Kidney (tissue), 22 donors: Measurements from ENCODE around the gene BAHD1. TPM values are rescaled to one million over a fixed set of nuclear protein-coding genes. Genes with fewer than 3 reads are reported as not detected.
A peak's percentile ranks its signal among the peaks of the same experiment; 100 is the strongest.

Experiments used
- DNase-seq, 5 donors: peaks; one replicate each; pipeline ENCODE4 v3.0.0-alpha.2; 2013 to 2020
- FAIRE-seq: peaks from 2 replicates; lab custom pipeline; 2012; peaks lifted over from hg19 to GRCh38; lab: Jason Lieb, UNC
- H3K27ac ChIP-seq, 2 donors: one replicate each; pipeline ENCODE4 v1.7.0; 2013; ENCODE audit warnings: low read depth in 2 of 2, low read length in 2 of 2, inconsistent platforms in 1 of 2
- H3K27me3 ChIP-seq: one replicate; pipeline ENCODE4 v1.7.1; 2013; ENCODE audit warnings: low read length, inconsistent platforms; ENCODE audit not compliant: control insufficient read depth, insufficient read depth
- H3K36me3 ChIP-seq, 3 donors: one replicate each; pipeline versions ENCODE4 v1.7.0 to v1.7.1; 2013; ENCODE audit warnings: low read length in 3 of 3, control low read depth in 1 of 3, inconsistent platforms in 1 of 3; ENCODE audit not compliant: insufficient read depth in 3 of 3, control insufficient read depth in 2 of 3
- H3K4me1 ChIP-seq, 3 donors: one replicate each; pipeline versions ENCODE4 v1.7.0 to v1.7.1; 2013; ENCODE audit warnings: low read length in 3 of 3, inconsistent platforms in 1 of 3, low read depth in 1 of 3; ENCODE audit not compliant: control insufficient read depth in 2 of 3, insufficient read depth in 2 of 3
- H3K4me3 ChIP-seq, 3 donors: one replicate each; pipeline versions ENCODE4 v1.7.0 to v1.8.1; 2013; ENCODE audit warnings: low read length in 3 of 3, control low read depth in 1 of 3, inconsistent platforms in 1 of 3
- H3K9ac ChIP-seq, 3 donors: one replicate each; pipeline versions ENCODE4 v1.7.0 to v1.7.1; 2013; ENCODE audit warnings: low read length in 3 of 3, control low read depth in 1 of 3, inconsistent platforms in 1 of 3
- H3K9me3 ChIP-seq, 3 donors: one replicate each; pipeline versions ENCODE4 v1.7.0 to v1.7.1; 2013; ENCODE audit warnings: low read length in 3 of 3, control low read depth in 1 of 3, inconsistent platforms in 1 of 3; ENCODE audit not compliant: control insufficient read depth in 2 of 3, insufficient read depth in 1 of 3
- CTCF ChIP-seq: IDR thresholded peaks from 3 replicates; pipeline ENCODE4 v1.5.1; 2012; ENCODE audit warnings: mild to moderate bottlenecking, moderate library complexity, borderline replicate concordance; ENCODE audit not compliant: insufficient read depth; ENCODE audit errors: extremely low read depth
- intact Hi-C: fragments of 100-400 bp; cut with DNase I; formaldehyde crosslinking; loops from one replicate; pipeline ENCODE4 v1.11.1; 2022
- long read RNA-seq, 10 donors: library from polyadenylated mRNA in 1 of 10; unstranded in 1 of 10; transcript quantifications; one replicate each; pipeline ENCODE4 v2.0.0 and lab custom pipeline, GENCODE V29; 2021 to 2026
- polyA plus RNA-seq: library from polyadenylated mRNA; stranded (reverse); fragments of 350-450 nt; fragmentation: Illumina TruSeq; extraction: RNeasy Lipid Tissue Mini Kit (QIAGEN cat#74804); gene quantifications from one replicate; pipeline ENCODE4 v1.2.3, GENCODE V29; 2014; ENCODE audit warnings: low read depth, low replicate concordance; ENCODE audit not compliant: insufficient read depth
- total RNA-seq: library from RNA; stranded (reverse); fragmentation: NEBNext Ultra II Directional; extraction: Animal tissue kit (Norgen Biotek cat#: 25700); gene quantifications from one replicate; pipeline ENCODE4 v1.2.1, GENCODE V29; 2021
- donor health status: control.
- donor health status: control.
- donor health status: control.
- donor health status: control.
- donor health status: control.
- donor health status: DM: yes; HTN: yes; CAD: no.
- donor health status: Normal renal cell carcinoma (clear cell type).

The BAHD1 gene
- total RNA-seq (28.4 TPM), polyA plus RNA-seq (13.3 TPM)
- long read RNA-seq, donor 1, partial matches to known transcripts = 0 of 1 reads
- long read RNA-seq, donor 1, other reads (novel, unspliced or antisense) = 0 of 1 reads
- long read RNA-seq, donor 2, partial matches to known transcripts = 12 of 12 reads
- long read RNA-seq, donor 2, other reads (novel, unspliced or antisense) = 0 of 12 reads
- long read RNA-seq, donor 3, full-length matches to known transcripts = 3 of 3 reads
- long read RNA-seq, donor 3, partial matches to known transcripts = 0 of 3 reads
- long read RNA-seq, donor 3, other reads (novel, unspliced or antisense) = 0 of 3 reads
- long read RNA-seq, donor 4, full-length matches to known transcripts = 2 of 14 reads
- long read RNA-seq, donor 4, partial matches to known transcripts = 12 of 14 reads
- long read RNA-seq, donor 4, other reads (novel, unspliced or antisense) = 0 of 14 reads
- long read RNA-seq, donor 5 = 0 reads
- long read RNA-seq, donor 6 = 0 reads
- long read RNA-seq, donor 7, full-length matches to known transcripts = 2 of 15 reads
- long read RNA-seq, donor 7, partial matches to known transcripts = 5 of 15 reads
- long read RNA-seq, donor 7, other reads (novel, unspliced or antisense) = 8 of 15 reads
- long read RNA-seq, donor 8, partial matches to known transcripts = 11 of 11 reads
- long read RNA-seq, donor 8, other reads (novel, unspliced or antisense) = 0 of 11 reads
- long read RNA-seq, donor 9 = 0 reads
- long read RNA-seq, donor 10 = 0 reads

- peak within 1 kb of the TSS; percentile 44 to 69 (median 67) for H3K4me3 ChIP-seq
- no peaks in the 10 kb centered on the region for H3K36me3 ChIP-seq
- H3K27me3 ChIP-seq = no peaks in the 10 kb centered on the region
- TF ChIP-seq CTCF = peak; percentile 12
- intact Hi-C loops = no loop called here
- peaks cover 0 to 26% (median 0%) of the 10 kb centered on the region in 3 donors for H3K4me1 ChIP-seq
- H3K9ac ChIP-seq = peak within 1 kb of the TSS in 2 of 3 donors; percentile 45 to 61
- H3K27ac ChIP-seq = no peak within 1 kb of the TSS
- FAIRE-seq (no peak), DNase-seq (peak; percentile 97 to 99 (median 97))
- no peaks in the 10 kb centered on the region for H3K9me3 ChIP-seq
Measured at GRCh38 chr15:40440743-40441564, at the start of gene BAHD1. Gene BAHD1 (plus strand): TSS chr15:40440953. CDS start chr15:40458465, 17,512 bp downstream.

- Histone ChIP-seq H3K9ac (no peak overlapping the region), H3K27me3 (no peaks in the 10 kb centered on the region), H3K36me3 (peaks cover 0 to 2% (median 2%) of the 10 kb centered on the region in 3 donors), H3K4me3 (no peak overlapping the region), H3K9me3 (no peaks in the 10 kb centered on the region), H3K27ac (no peak overlapping the region), H3K4me1 (no peaks in the 10 kb centered on the region)
- intact Hi-C loops = no loop called here
- FAIRE-seq (no peak), DNase-seq (no peak)
- no peak for TF ChIP-seq CTCF
Measured at GRCh38 chr15:40392986-40393948, 47.5 kb upstream of the BAHD1 start.
